ENCODE results near the gene ENTPD6. TPM values are rescaled to one million over a fixed set of nuclear protein-coding genes. Genes with fewer than 3 reads are reported as not detected.

Gene ENTPD6
- total RNA-seq, 1 donor from 2014 or later: 191 TPM

- Mint-ChIP-seq H3K9me3 (ENCODE audit: unreplicated experiment) (peaks cover 6% of the 10 kb centered on the region), H3K27ac (ENCODE audit: unreplicated experiment) (no peak overlapping the region), H3K27me3 (ENCODE audit: unreplicated experiment) (peaks cover 5% of the 10 kb centered on the region), H3K4me1 (ENCODE audit: low read depth, unreplicated experiment) (peaks cover 7% of the 10 kb centered on the region), H3K4me3 (ENCODE audit: unreplicated experiment) (no peak overlapping the region), H3K36me3 (ENCODE audit: unreplicated experiment) (no peaks in the 10 kb centered on the region)
- DNase-seq: no peak
- TF ChIP-seq CTCF (IDR thresholded peaks at IDR 0.05; ENCODE audit: partially characterized antibody, unreplicated experiment): no peak
Measured at GRCh38 chr20:25212242-25212641, 16.7 kb downstream of the ENTPD6 start.

DNA sequence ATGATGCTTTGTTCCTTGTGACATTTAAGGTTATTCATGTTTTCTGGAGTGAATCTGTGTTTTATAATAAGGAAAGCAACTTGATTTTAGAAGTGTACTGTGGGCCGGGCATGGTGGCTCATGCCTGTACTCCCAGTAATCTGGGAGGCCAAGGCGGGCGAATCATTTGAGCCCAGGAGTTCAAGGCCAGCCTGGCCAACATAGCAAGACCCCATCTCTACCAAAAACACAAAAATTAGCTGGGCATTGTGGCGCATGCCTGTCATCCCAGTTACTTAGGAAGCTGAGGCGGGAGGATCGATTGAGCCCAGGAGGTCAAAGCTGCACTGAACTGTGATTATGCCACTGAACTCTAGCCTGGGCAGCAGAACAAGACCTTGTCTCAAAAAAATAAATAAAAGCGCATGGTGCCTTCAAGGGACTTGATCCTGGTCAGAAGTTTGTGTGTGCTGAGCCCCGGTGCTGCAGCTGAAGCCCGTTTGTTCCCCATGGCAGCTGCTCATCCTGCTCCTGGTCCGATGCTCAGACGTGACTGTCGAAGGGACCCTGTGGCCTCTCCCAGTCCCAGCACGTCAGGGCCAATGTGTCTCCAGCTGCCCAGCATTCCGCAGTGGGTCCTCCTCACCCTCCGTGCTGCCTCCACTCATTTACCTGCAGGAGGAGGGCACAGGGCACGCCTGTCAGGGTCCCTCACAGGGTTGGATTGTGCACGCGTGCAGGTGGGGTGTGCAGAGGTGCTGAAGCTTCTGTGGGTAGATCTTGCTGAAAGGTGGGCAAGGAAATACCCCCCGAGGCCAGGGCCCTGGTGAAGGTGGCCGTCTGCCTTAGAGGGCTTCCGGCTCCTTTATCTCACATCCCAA, 18.3 kb downstream of the ENTPD6 start:
- Mint-ChIP-seq H3K9me3 (ENCODE audit: unreplicated experiment) (peaks cover 8% of the 10 kb centered on the region), H3K27ac (ENCODE audit: unreplicated experiment) (no peak overlapping the region), H3K27me3 (ENCODE audit: unreplicated experiment) (peaks cover 7% of the 10 kb centered on the region), H3K4me3 (ENCODE audit: unreplicated experiment) (no peak overlapping the region), H3K36me3 (ENCODE audit: unreplicated experiment) (no peaks in the 10 kb centered on the region), H3K4me1 (ENCODE audit: low read depth, unreplicated experiment) (peaks cover 5% of the 10 kb centered on the region)
- DNase-seq: no peak
- no peak for TF ChIP-seq CTCF (IDR thresholded peaks at IDR 0.05; ENCODE audit: partially characterized antibody, unreplicated experiment)

DNA sequence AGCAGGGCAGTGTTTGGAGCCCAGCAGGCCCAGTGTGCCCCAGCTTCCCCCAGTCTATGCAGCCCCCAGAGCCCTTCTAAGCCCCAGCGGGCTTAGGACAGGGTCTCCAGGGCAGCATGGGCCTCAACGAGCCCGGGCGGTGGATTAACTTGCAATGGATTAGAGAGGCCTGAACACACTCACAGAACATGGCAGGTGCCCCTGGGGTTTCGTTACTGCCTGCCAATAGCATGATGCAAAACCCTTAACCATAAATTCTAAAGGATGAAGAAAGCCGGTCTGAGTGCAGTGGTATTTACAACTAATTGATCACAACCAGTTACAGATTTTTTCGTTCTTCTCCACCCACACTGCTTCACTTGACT, 18.9 kb downstream of the ENTPD6 start:
- peaks cover 7% of the 10 kb centered on the region for H3K27me3 Mint-ChIP-seq (ENCODE audit: unreplicated experiment)
- TF ChIP-seq CTCF (IDR thresholded peaks at IDR 0.05; ENCODE audit: partially characterized antibody, unreplicated experiment): no peak
- no peak overlapping the region for H3K27ac Mint-ChIP-seq (ENCODE audit: unreplicated experiment)
- no peaks in the 10 kb centered on the region for H3K36me3 Mint-ChIP-seq (ENCODE audit: unreplicated experiment)
- no peak for DNase-seq
- H3K9me3 Mint-ChIP-seq (ENCODE audit: unreplicated experiment): peaks cover 8% of the 10 kb centered on the region
- H3K4me1 Mint-ChIP-seq (ENCODE audit: low read depth, unreplicated experiment): peaks cover 5% of the 10 kb centered on the region
- no peak overlapping the region for H3K4me3 Mint-ChIP-seq (ENCODE audit: unreplicated experiment)

- H3K4me1 Mint-ChIP-seq (ENCODE audit: low read depth, unreplicated experiment): peaks cover 7% of the 10 kb centered on the region
- H3K27me3 Mint-ChIP-seq (ENCODE audit: unreplicated experiment): peaks cover 12% of the 10 kb centered on the region
- H3K36me3 Mint-ChIP-seq (ENCODE audit: unreplicated experiment): no peaks in the 10 kb centered on the region
- no peak for DNase-seq
- TF ChIP-seq CTCF (IDR thresholded peaks at IDR 0.05; ENCODE audit: partially characterized antibody, unreplicated experiment): no peak
- no peak overlapping the region for H3K27ac Mint-ChIP-seq (ENCODE audit: unreplicated experiment)
- H3K4me3 Mint-ChIP-seq (ENCODE audit: unreplicated experiment): no peak overlapping the region
- peaks cover 8% of the 10 kb centered on the region for H3K9me3 Mint-ChIP-seq (ENCODE audit: unreplicated experiment)
Measured at GRCh38 chr20:25214819-25215218, 19.3 kb downstream of the ENTPD6 start.

- DNase-seq: no peak
- Mint-ChIP-seq H3K4me3 (ENCODE audit: unreplicated experiment) (no peak overlapping the region), H3K27ac (ENCODE audit: unreplicated experiment) (no peak overlapping the region), H3K36me3 (ENCODE audit: unreplicated experiment) (no peaks in the 10 kb centered on the region), H3K4me1 (ENCODE audit: low read depth, unreplicated experiment) (peaks cover 7% of the 10 kb centered on the region), H3K9me3 (ENCODE audit: unreplicated experiment) (peaks cover 10% of the 10 kb centered on the region), H3K27me3 (ENCODE audit: unreplicated experiment) (peaks cover 12% of the 10 kb centered on the region)
- TF ChIP-seq CTCF (IDR thresholded peaks at IDR 0.05; ENCODE audit: partially characterized antibody, unreplicated experiment): no peak
Measured at GRCh38 chr20:25215521-25215920, 20.0 kb downstream of the ENTPD6 start.
